Smooth muscle cell (in vitro differentiated cells): Measurements from ENCODE around the gene FOXK2. TPM values are rescaled to one million over a fixed set of nuclear protein-coding genes. Genes with fewer than 3 reads are reported as not detected.

Experiments used
- DNase-seq: peaks from one replicate; lab custom pipeline; 2025; ENCODE audit not compliant: unreplicated experiment; lab: John Stamatoyannopoulos, UW
- H2AFZ ChIP-seq: fragments of 200-600 bp; sonication (generic); 2 replicates; pipeline ENCODE4 v1.6.0; 2016; ENCODE audit warnings: antibody characterized with exemption, low read depth, mild to moderate bottlenecking
- H3F3A ChIP-seq: fragments of 200-600 bp; sonication (generic); 2 replicates; pipeline ENCODE4 v1.6.0; 2017; ENCODE audit warnings: antibody characterized with exemption, low read depth
- H3K27ac ChIP-seq: fragments of 200-600 bp; sonication (generic); 2 replicates; pipeline ENCODE4 v1.5.1; 2016; ENCODE audit warnings: low read depth, mild to moderate bottlenecking
- H3K27me3 ChIP-seq: fragments of 200-600 bp; sonication (generic); 2 replicates; pipeline ENCODE4 v1.6.1; 2016; ENCODE audit warnings: low read depth, mild to moderate bottlenecking
- H3K36me3 ChIP-seq: fragments of 200-600 bp; sonication (generic); 2 replicates; pipeline ENCODE4 v1.5.1; 2016; ENCODE audit warnings: low read depth
- H3K4me1 ChIP-seq: fragments of 200-600 bp; sonication (generic); 2 replicates; pipeline ENCODE4 v1.5.1; 2016; ENCODE audit warnings: low read depth
- H3K4me2 ChIP-seq: fragments of 200-600 bp; sonication (generic); 2 replicates; pipeline ENCODE4 v1.6.0; 2016; ENCODE audit warnings: mild to moderate bottlenecking
- H3K4me3 ChIP-seq: fragments of 200-600 bp; sonication (generic); 2 replicates; pipeline ENCODE4 v1.5.1; 2016; ENCODE audit warnings: mild to moderate bottlenecking
- H3K79me2 ChIP-seq: fragments of 200-600 bp; sonication (generic); 2 replicates; pipeline ENCODE4 v1.6.0; 2016; ENCODE audit warnings: low read depth, mild to moderate bottlenecking
- H3K9ac ChIP-seq: fragments of 200-600 bp; sonication (generic); 2 replicates; pipeline ENCODE4 v1.6.0; 2016; ENCODE audit warnings: low read depth
- H3K9me3 ChIP-seq: fragments of 200-600 bp; sonication (generic); replicated peaks from 2 replicates; pipeline ENCODE4 v1.5.1; 2016; ENCODE audit warnings: low read depth
- H4K20me1 ChIP-seq: fragments of 200-600 bp; sonication (generic); 2 replicates; pipeline ENCODE4 v1.6.0; 2016; ENCODE audit warnings: low read depth
- WGBS: methylation state at CpG from one replicate; pipeline ENCODE4 v1.1.7; 2016; ENCODE audit warnings: low lambda C conversion rate; 5-methylcytosine and 5-hydroxymethylcytosine counted together
- polyA plus RNA-seq: library from polyadenylated mRNA; unstranded; fragments of >200 nt; fragmentation: Nextera tagmentation; extraction: Ambion mirVana; gene quantifications from 2 replicates; pipeline ENCODE4 v1.2.1, GENCODE V29; 2016
- total RNA-seq: library from RNA; depleted of rRNA; stranded (reverse); fragments of >200 nt; gene quantifications from 2 replicates; pipeline ENCODE4 v1.2.3, GENCODE V29; 2014
- TF ChIP-seq, protein P1 (sequence below): fragments of 200-600 bp; sonication (generic); IDR thresholded peaks from 2 replicates; pipeline ENCODE4 v1.5.1; 2017; ENCODE audit warnings: borderline replicate concordance, mild to moderate bottlenecking, antibody characterized with exemption; ENCODE audit not compliant: insufficient read depth, poor library complexity, severe bottlenecking

Gene FOXK2
- total and polyA plus RNA-seq, 2 experiments from 2014 or later, result 25.9 to 27.1 TPM

GRCh38 chr17:82649501-82650261, 130.1 kb downstream of the FOXK2 start:
- no peak for DNase-seq
- Histone ChIP-seq H2AFZ (no peak overlapping the region), H3F3A (no peaks in the 10 kb centered on the region), H3K36me3 (no peaks in the 10 kb centered on the region), H3K79me2 (peaks cover 33% of the 10 kb centered on the region), H3K4me3 (no peak overlapping the region), H3K4me1 (peaks cover 5% of the 10 kb centered on the region), H3K27me3 (no peaks in the 10 kb centered on the region), H4K20me1 (peaks cover 32% of the 10 kb centered on the region), H3K9ac (no peak overlapping the region), H3K9me3 (no peaks in the 10 kb centered on the region), H3K27ac (no peak overlapping the region), H3K4me2 (no peak overlapping the region)
- 94% methylated on average over 22 of the region's 22 CpGs for WGBS
- TF ChIP-seq, protein P1, sequence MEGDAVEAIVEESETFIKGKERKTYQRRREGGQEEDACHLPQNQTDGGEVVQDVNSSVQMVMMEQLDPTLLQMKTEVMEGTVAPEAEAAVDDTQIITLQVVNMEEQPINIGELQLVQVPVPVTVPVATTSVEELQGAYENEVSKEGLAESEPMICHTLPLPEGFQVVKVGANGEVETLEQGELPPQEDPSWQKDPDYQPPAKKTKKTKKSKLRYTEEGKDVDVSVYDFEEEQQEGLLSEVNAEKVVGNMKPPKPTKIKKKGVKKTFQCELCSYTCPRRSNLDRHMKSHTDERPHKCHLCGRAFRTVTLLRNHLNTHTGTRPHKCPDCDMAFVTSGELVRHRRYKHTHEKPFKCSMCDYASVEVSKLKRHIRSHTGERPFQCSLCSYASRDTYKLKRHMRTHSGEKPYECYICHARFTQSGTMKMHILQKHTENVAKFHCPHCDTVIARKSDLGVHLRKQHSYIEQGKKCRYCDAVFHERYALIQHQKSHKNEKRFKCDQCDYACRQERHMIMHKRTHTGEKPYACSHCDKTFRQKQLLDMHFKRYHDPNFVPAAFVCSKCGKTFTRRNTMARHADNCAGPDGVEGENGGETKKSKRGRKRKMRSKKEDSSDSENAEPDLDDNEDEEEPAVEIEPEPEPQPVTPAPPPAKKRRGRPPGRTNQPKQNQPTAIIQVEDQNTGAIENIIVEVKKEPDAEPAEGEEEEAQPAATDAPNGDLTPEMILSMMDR, result no peak

- peaks cover 5% of the 10 kb centered on the region for H3K4me1 ChIP-seq
- no peaks in the 10 kb centered on the region for H3F3A ChIP-seq
- H3K9me3 ChIP-seq, result no peaks in the 10 kb centered on the region
- H3K27ac ChIP-seq, result no peak overlapping the region
- H3K79me2 ChIP-seq, result peaks cover 23% of the 10 kb centered on the region
- H3K4me3 ChIP-seq, result no peak overlapping the region
- no peak overlapping the region for H3K4me2 ChIP-seq
- H3K27me3 ChIP-seq, result no peaks in the 10 kb centered on the region
- no peak for DNase-seq
- TF ChIP-seq, protein P1, result no peak
- H2AFZ ChIP-seq, result no peak overlapping the region
- WGBS, result 94% methylated on average over 10 of the region's 10 CpGs
- no peak overlapping the region for H3K9ac ChIP-seq
- H3K36me3 ChIP-seq, result no peaks in the 10 kb centered on the region
- H4K20me1 ChIP-seq, result peaks cover 22% of the 10 kb centered on the region
Observed at GRCh38 chr17:82650723-82651122, 131.2 kb downstream of the FOXK2 start.

DNA sequence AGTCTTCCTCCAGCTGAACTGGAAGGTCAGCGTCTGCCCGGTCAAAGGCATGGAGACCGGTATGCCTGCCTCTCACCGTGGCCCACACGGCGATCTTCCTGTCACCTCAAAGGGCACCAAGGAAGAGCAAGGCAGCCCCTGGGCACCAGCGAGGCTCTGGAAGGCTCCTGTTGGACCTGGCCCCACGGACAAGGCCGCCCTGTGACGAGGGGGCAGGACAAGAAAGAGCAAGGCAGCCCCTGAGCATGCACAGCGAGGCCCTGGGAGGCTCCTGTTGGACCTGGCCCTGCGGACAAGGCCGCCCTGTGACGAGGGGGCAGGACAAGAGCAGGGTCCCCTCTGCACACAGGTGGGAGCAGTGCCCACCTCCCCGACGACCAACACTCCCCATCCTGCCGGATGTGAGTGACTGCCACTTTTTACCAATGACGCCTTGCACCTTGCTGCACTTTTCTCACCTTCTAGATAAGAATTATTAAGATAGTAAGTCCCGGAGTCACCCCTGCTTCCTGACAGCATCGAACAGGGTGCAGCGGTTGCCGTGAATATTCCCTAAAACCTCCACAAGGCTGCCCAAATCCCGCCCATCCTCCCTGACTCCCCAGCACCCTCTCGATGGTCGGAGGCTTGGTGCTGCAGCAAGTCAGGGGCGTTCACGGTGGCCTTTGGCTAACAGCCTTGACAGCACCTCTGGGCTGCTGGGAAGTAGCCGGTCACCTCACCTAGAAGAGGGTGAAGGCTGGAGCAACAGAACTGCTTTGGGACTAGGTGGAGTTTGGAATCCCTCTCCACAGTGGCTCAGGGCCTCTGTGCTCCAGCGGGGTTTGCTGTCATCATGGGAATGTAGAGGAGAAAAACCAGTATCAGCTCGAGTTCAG, 134.4 kb downstream of the FOXK2 start:
- Histone ChIP-seq H2AFZ (no peak overlapping the region), H4K20me1 (no peaks in the 10 kb centered on the region), H3K4me2 (no peak overlapping the region), H3F3A (no peaks in the 10 kb centered on the region), H3K9me3 (no peaks in the 10 kb centered on the region), H3K36me3 (no peaks in the 10 kb centered on the region), H3K27ac (no peak overlapping the region), H3K27me3 (no peaks in the 10 kb centered on the region), H3K79me2 (no peaks in the 10 kb centered on the region), H3K4me3 (no peak overlapping the region), H3K9ac (no peak overlapping the region), H3K4me1 (no peaks in the 10 kb centered on the region)
- no peak for DNase-seq
- TF ChIP-seq, protein P1, result no peak
- 88% methylated on average over 29 of the region's 30 CpGs for WGBS

Other genes starting within 250 kb of the FOXK2 start
- 51.6 and 75.3 TPM in 2 replicates for gene CSNK1D, start 246.0 kb upstream of the FOXK2 start, total RNA-seq
- 135 and 172 TPM in 2 replicates for gene CSNK1D, start 246.0 kb upstream of the FOXK2 start, polyA plus RNA-seq
- not detected in 2 replicates for gene CD7, start 202.1 kb upstream of the FOXK2 start, total RNA-seq
- 0.18 and 0.79 TPM in 2 replicates for gene CD7, start 202.1 kb upstream of the FOXK2 start, polyA plus RNA-seq
- not detected in 2 replicates for gene SECTM1, start 186.0 kb upstream of the FOXK2 start, total RNA-seq
- gene SECTM1, start 186.0 kb upstream of the FOXK2 start, polyA plus RNA-seq, result 0.48 and 0.49 TPM in 2 replicates
- not detected in 2 replicates for gene TEX19, start 160.5 kb upstream of the FOXK2 start, total RNA-seq
- gene TEX19, start 160.5 kb upstream of the FOXK2 start, polyA plus RNA-seq, result not detected in 2 replicates
- not detected in 2 replicates for gene UTS2R, start 148.0 kb upstream of the FOXK2 start, total RNA-seq
- 0.30 TPM in 1 of 2 replicates, not detected in the other for gene UTS2R, start 148.0 kb upstream of the FOXK2 start, polyA plus RNA-seq
- 1.5 and 9.2 TPM in 2 replicates for gene HEXD, start 101.4 kb upstream of the FOXK2 start, total RNA-seq
- gene HEXD, start 101.4 kb upstream of the FOXK2 start, polyA plus RNA-seq, result 9.2 and 13.8 TPM in 2 replicates
- 10.5 and 18.4 TPM in 2 replicates for gene OGFOD3, start 101.1 kb upstream of the FOXK2 start, total RNA-seq
- 21.0 and 30.4 TPM in 2 replicates for gene OGFOD3, start 101.1 kb upstream of the FOXK2 start, polyA plus RNA-seq
- 23.3 and 26.1 TPM in 2 replicates for gene CYBC1, start 69.0 kb upstream of the FOXK2 start, total RNA-seq
- 65.8 and 66.0 TPM in 2 replicates for gene CYBC1, start 69.0 kb upstream of the FOXK2 start, polyA plus RNA-seq
- gene NARF, start 61.0 kb upstream of the FOXK2 start, total RNA-seq, result 52.0 and 121 TPM in 2 replicates
- 163 and 178 TPM in 2 replicates for gene NARF, start 61.0 kb upstream of the FOXK2 start, polyA plus RNA-seq
- 76.7 and 94.6 TPM in 2 replicates for gene WDR45B, start 128.7 kb downstream of the FOXK2 start, total RNA-seq
- gene WDR45B, start 128.7 kb downstream of the FOXK2 start, polyA plus RNA-seq, result 73.0 and 80.5 TPM in 2 replicates
- 5.6 and 12.0 TPM in 2 replicates for gene RAB40B, start 179.0 kb downstream of the FOXK2 start, total RNA-seq
- 16.0 and 20.5 TPM in 2 replicates for gene RAB40B, start 179.0 kb downstream of the FOXK2 start, polyA plus RNA-seq
- 12.8 and 16.8 TPM in 2 replicates for gene FN3KRP, start 197.0 kb downstream of the FOXK2 start, total RNA-seq
- 26.9 and 34.8 TPM in 2 replicates for gene FN3KRP, start 197.0 kb downstream of the FOXK2 start, polyA plus RNA-seq
- gene FN3K, start 215.9 kb downstream of the FOXK2 start, total RNA-seq, result 0.94 and 1.3 TPM in 2 replicates
- 1.2 and 2.5 TPM in 2 replicates for gene FN3K, start 215.9 kb downstream of the FOXK2 start, polyA plus RNA-seq
- 29.1 and 31.5 TPM in 2 replicates for gene TBCD, start 232.3 kb downstream of the FOXK2 start, total RNA-seq
- 38.8 and 45.3 TPM in 2 replicates for gene TBCD, start 232.3 kb downstream of the FOXK2 start, polyA plus RNA-seq